Measurements from ENCODE around the gene VWA5B2. TPM values are rescaled to one million over a fixed set of nuclear protein-coding genes. Genes with fewer than 3 reads are reported as not detected.
A peak's percentile ranks its signal among the peaks of the same experiment; 100 is the strongest.

Gene VWA5B2
- total RNA-seq, 1 donor from 2014 or later = 0.11 TPM

- H3K4me1 Mint-ChIP-seq (ENCODE audit: unreplicated experiment) = no peaks in the 10 kb centered on the region
- no peaks in the 10 kb centered on the region for H3K9me3 Mint-ChIP-seq (ENCODE audit: unreplicated experiment)
- TF ChIP-seq, protein P1, sequence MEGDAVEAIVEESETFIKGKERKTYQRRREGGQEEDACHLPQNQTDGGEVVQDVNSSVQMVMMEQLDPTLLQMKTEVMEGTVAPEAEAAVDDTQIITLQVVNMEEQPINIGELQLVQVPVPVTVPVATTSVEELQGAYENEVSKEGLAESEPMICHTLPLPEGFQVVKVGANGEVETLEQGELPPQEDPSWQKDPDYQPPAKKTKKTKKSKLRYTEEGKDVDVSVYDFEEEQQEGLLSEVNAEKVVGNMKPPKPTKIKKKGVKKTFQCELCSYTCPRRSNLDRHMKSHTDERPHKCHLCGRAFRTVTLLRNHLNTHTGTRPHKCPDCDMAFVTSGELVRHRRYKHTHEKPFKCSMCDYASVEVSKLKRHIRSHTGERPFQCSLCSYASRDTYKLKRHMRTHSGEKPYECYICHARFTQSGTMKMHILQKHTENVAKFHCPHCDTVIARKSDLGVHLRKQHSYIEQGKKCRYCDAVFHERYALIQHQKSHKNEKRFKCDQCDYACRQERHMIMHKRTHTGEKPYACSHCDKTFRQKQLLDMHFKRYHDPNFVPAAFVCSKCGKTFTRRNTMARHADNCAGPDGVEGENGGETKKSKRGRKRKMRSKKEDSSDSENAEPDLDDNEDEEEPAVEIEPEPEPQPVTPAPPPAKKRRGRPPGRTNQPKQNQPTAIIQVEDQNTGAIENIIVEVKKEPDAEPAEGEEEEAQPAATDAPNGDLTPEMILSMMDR (IDR thresholded peaks at IDR 0.05) = no peak
- no peak overlapping the region for H3K27ac Mint-ChIP-seq (ENCODE audit: unreplicated experiment)
- no peak overlapping the region for H3K4me3 Mint-ChIP-seq (ENCODE audit: unreplicated experiment)
- peaks cover 25% of the 10 kb centered on the region for H3K36me3 Mint-ChIP-seq (ENCODE audit: unreplicated experiment)
- no peaks in the 10 kb centered on the region for H3K27me3 Mint-ChIP-seq (ENCODE audit: unreplicated experiment)
- DNase-seq (ENCODE audit: extremely low spot score, unreplicated experiment) = no peak
These were observed 11.7 kb downstream of the VWA5B2 start for GRCh38 chr3:184241141-184241446.

GRCh38 chr3:184241447-184242296 lies 12.3 kb downstream of the VWA5B2 start:
- no peaks in the 10 kb centered on the region for H3K27me3 Mint-ChIP-seq (ENCODE audit: unreplicated experiment)
- no peak for DNase-seq (ENCODE audit: extremely low spot score, unreplicated experiment)
- peaks cover 25% of the 10 kb centered on the region for H3K36me3 Mint-ChIP-seq (ENCODE audit: unreplicated experiment)
- no peak overlapping the region for H3K4me3 Mint-ChIP-seq (ENCODE audit: unreplicated experiment)
- H3K4me1 Mint-ChIP-seq (ENCODE audit: unreplicated experiment) = no peaks in the 10 kb centered on the region
- H3K27ac Mint-ChIP-seq (ENCODE audit: unreplicated experiment) = no peak overlapping the region
- TF ChIP-seq, protein P1 (IDR thresholded peaks at IDR 0.05) = peak; percentile 14
- no peaks in the 10 kb centered on the region for H3K9me3 Mint-ChIP-seq (ENCODE audit: unreplicated experiment)

DNA sequence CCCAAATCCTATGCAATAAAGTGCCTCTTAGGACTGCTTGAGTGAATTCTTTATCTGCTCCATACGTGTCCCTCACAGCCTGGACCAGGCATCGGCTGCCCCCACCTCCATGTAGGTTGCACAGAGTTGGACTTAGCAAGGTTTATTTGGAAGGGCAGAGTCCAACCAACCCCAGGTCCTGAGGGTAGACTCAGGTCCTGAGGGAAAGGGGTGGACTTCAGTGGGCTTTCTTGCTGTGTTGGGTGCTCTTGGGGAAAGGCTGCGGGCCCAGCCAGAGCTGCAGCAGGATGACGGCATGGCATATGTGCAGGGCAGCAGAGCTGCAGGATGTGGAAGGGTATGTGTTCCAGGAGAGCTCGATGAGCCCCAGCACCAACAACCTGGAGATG lies 12.9 kb downstream of the VWA5B2 start:
- DNase-seq (ENCODE audit: extremely low spot score, unreplicated experiment) = no peak
- no peak overlapping the region for H3K27ac Mint-ChIP-seq (ENCODE audit: unreplicated experiment)
- no peak overlapping the region for H3K4me3 Mint-ChIP-seq (ENCODE audit: unreplicated experiment)
- no peaks in the 10 kb centered on the region for H3K4me1 Mint-ChIP-seq (ENCODE audit: unreplicated experiment)
- peaks cover 25% of the 10 kb centered on the region for H3K36me3 Mint-ChIP-seq (ENCODE audit: unreplicated experiment)
- no peaks in the 10 kb centered on the region for H3K27me3 Mint-ChIP-seq (ENCODE audit: unreplicated experiment)
- TF ChIP-seq, protein P1 (IDR thresholded peaks at IDR 0.05) = no peak
- H3K9me3 Mint-ChIP-seq (ENCODE audit: unreplicated experiment) = no peaks in the 10 kb centered on the region

GRCh38 chr3:184248454-184249411 lies 19.3 kb downstream of the VWA5B2 start, which contains the start of gene ALG3:
TSS of gene ALG3 (minus strand) at chr3:184248962. CDS start at chr3:184248940, 22 bp downstream.
- Mint-ChIP-seq H3K9me3 (ENCODE audit: unreplicated experiment) (no peaks in the 10 kb centered on the region), H3K36me3 (ENCODE audit: unreplicated experiment) (peaks cover 13% of the 10 kb centered on the region), H3K4me3 (ENCODE audit: unreplicated experiment) (peak within 1 kb of the TSS; percentile 93), H3K27ac (ENCODE audit: unreplicated experiment) (peak within 1 kb of the TSS; percentile 93), H3K4me1 (ENCODE audit: unreplicated experiment) (peaks cover 7% of the 10 kb centered on the region), H3K27me3 (ENCODE audit: unreplicated experiment) (no peaks in the 10 kb centered on the region)
- TF ChIP-seq, protein P1 (IDR thresholded peaks at IDR 0.05) = no peak
- peak; percentile 93 for DNase-seq (ENCODE audit: extremely low spot score, unreplicated experiment)
